Neuronal stem cell (in vitro differentiated cells): Measurements from ENCODE around the gene INKA2.

ENCODE experiments used
- DNase-seq: peaks from one replicate; pipeline ENCODE4 v3.0.0-alpha.2; 2013; ENCODE audit warnings: low spot score
- H2AFZ ChIP-seq: one replicate; pipeline ENCODE4 v1.6.1; 2013; ENCODE audit warnings: mild to moderate bottlenecking, low read length, inconsistent platforms
- H2AK5ac ChIP-seq: 2 replicates; pipeline ENCODE4 v1.6.1; 2013; ENCODE audit warnings: low read depth, mild to moderate bottlenecking, inconsistent platforms, low read length, moderate library complexity, mixed read lengths
- H2BK120ac ChIP-seq: 2 replicates; pipeline ENCODE4 v1.6.1; 2013; ENCODE audit warnings: low read depth, mild to moderate bottlenecking, inconsistent platforms, low read length, moderate library complexity, mixed read lengths
- H2BK12ac ChIP-seq: one replicate; pipeline ENCODE4 v1.6.1; 2013; ENCODE audit warnings: low read length, inconsistent platforms
- H2BK15ac ChIP-seq: 2 replicates; pipeline ENCODE4 v1.6.1; 2013; ENCODE audit warnings: mild to moderate bottlenecking, low read length, inconsistent platforms, mixed read lengths
- H2BK5ac ChIP-seq: one replicate; pipeline ENCODE4 v1.6.1; 2013; ENCODE audit warnings: inconsistent platforms, mild to moderate bottlenecking, low read length, moderate library complexity
- H3K14ac ChIP-seq: one replicate; pipeline ENCODE4 v1.6.1; 2013; ENCODE audit warnings: low read length, inconsistent platforms
- H3K18ac ChIP-seq: 2 replicates; pipeline ENCODE4 v1.6.1; 2013; ENCODE audit warnings: low read length, inconsistent platforms
- H3K23ac ChIP-seq: 2 replicates; pipeline ENCODE4 v1.6.1; 2013; ENCODE audit warnings: low read depth, mild to moderate bottlenecking, mixed read lengths, low read length, inconsistent platforms; ENCODE audit not compliant: poor library complexity
- H3K27ac ChIP-seq: replicated peaks from 3 replicates; pipeline ENCODE4 v1.5.1; 2013; ENCODE audit warnings: low read length, inconsistent platforms
- H3K27me3 ChIP-seq, 3 experiments: 2 replicates each; pipeline ENCODE4 v1.6.1; 2013; ENCODE audit warnings: low read length in 3 of 3, mild to moderate bottlenecking in 2 of 3, inconsistent platforms in 1 of 3, low read depth in 1 of 3, mixed read lengths in 1 of 3, moderate library complexity in 1 of 3; ENCODE audit not compliant: control insufficient read depth in 3 of 3, insufficient read depth in 3 of 3
- H3K36me3 ChIP-seq, 2 donors: replicated peaks in 1 of 2; 2 replicates each; pipeline ENCODE4 v1.6.1; 2013; ENCODE audit warnings: low read length in 2 of 2; ENCODE audit not compliant: control insufficient read depth in 2 of 2, insufficient read depth in 2 of 2
- H3K4ac ChIP-seq: 2 replicates; pipeline ENCODE4 v1.6.1; 2013; ENCODE audit warnings: inconsistent platforms, mild to moderate bottlenecking, low read length, moderate library complexity
- H3K4me1 ChIP-seq, 2 donors: 1 replicate in 1 of 2; 2 replicates in 1 of 2; pipeline ENCODE4 v1.6.1; 2013; ENCODE audit warnings: low read length in 2 of 2, low read depth in 1 of 2; ENCODE audit not compliant: control insufficient read depth in 2 of 2, insufficient read depth in 1 of 2
- H3K4me2 ChIP-seq: one replicate; pipeline ENCODE4 v1.6.1; 2013; ENCODE audit warnings: mild to moderate bottlenecking, low read length, inconsistent platforms; ENCODE audit not compliant: insufficient read depth, poor library complexity, severe bottlenecking
- H3K4me3 ChIP-seq, 2 donors: 2 replicates each; pipeline ENCODE4 v1.5.1; 2013; ENCODE audit warnings: low read length in 2 of 2, mild to moderate bottlenecking in 2 of 2, inconsistent platforms in 1 of 2, moderate library complexity in 1 of 2
- H3K79me1 ChIP-seq: one replicate; pipeline ENCODE4 v1.6.1; 2013; ENCODE audit warnings: low read depth, mild to moderate bottlenecking, inconsistent platforms, low read length, moderate library complexity
- H3K9ac ChIP-seq: one replicate; pipeline ENCODE4 v1.6.1; 2013; ENCODE audit warnings: mild to moderate bottlenecking, low read depth, low read length, inconsistent platforms; ENCODE audit not compliant: poor library complexity
- H3K9me3 ChIP-seq, 2 donors: replicated peaks in 1 of 2; 2 replicates each; pipeline versions ENCODE3 to v1.6.1; 2013; ENCODE audit warnings: low read length in 2 of 2, mild to moderate bottlenecking in 2 of 2, inconsistent platforms in 1 of 2, low read depth in 1 of 2, mixed read lengths in 1 of 2, moderate library complexity in 1 of 2; ENCODE audit not compliant: control insufficient read depth in 2 of 2, insufficient read depth in 1 of 2
- H4K8ac ChIP-seq: one replicate; pipeline ENCODE4 v1.6.1; 2013; ENCODE audit warnings: low read depth, mild to moderate bottlenecking, inconsistent platforms, low read length, moderate library complexity
- H4K91ac ChIP-seq: one replicate; pipeline ENCODE4 v1.6.1; 2013; ENCODE audit warnings: low read length, low read depth, mild to moderate bottlenecking, inconsistent platforms; ENCODE audit not compliant: poor library complexity
- WGBS, 2 donors: extraction: QIAGEN DNeasy Blood & Tissue Kit; methylation state at CpG; one replicate each; pipeline ENCODE4 v1.1.7; 2013; ENCODE audit warnings: missing lambda C conversion rate in 2 of 2, mixed read lengths in 1 of 2; ENCODE audit not compliant: insufficient read length in 2 of 2, insufficient replicate concordance in 1 of 2; ENCODE audit errors: extremely low coverage in 2 of 2; 5-methylcytosine and 5-hydroxymethylcytosine counted together

The INKA2 gene

DNA sequence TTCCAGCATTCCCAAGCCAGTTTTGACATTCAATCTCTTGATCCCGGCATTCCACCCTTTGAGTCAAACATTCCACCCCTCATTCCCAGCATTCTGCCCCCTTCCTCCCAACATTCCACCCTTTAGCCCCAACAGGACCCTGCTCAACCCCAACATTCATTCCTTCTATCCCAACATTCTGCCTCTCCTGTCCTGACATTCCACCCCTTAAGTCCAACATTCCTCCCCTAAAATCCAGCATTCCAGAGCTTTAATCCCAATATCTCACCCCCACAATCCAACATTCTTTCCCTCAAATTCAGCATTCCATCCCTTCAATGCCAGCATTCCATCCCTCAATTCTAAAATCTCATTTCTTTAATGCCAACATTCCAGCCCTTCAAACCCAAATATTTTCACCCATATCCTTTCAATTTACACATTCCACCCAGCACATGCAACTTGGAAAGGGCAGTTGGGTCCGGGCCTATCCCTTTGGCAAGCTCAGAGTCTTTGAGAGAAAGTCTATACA is 39.4 kb upstream of the INKA2 start:
- H4K91ac ChIP-seq, result no peak overlapping the region
- H3K4me2 ChIP-seq, result no peak overlapping the region
- peaks cover 0 to 9% (median 0%) of the 10 kb centered on the region in 3 experiments for H3K27me3 ChIP-seq
- peak overlapping the region; percentile 48 for H3K27ac ChIP-seq
- H3K9me3 ChIP-seq, result no peaks in the 10 kb centered on the region
- H3K4ac ChIP-seq, result no peak overlapping the region
- no peak overlapping the region for H3K4me3 ChIP-seq
- no peak overlapping the region for H3K9ac ChIP-seq
- DNase-seq, result peak; percentile 31
- H3K79me1 ChIP-seq, result no peaks in the 10 kb centered on the region
- H2BK15ac ChIP-seq, result no peak overlapping the region
- no CpG with 5 or more reads among the region's 2 CpGs for WGBS, 2 donors
- H2AFZ ChIP-seq, result no peak overlapping the region
- no peak overlapping the region for H4K8ac ChIP-seq
- no peak overlapping the region for H2BK120ac ChIP-seq
- no peak overlapping the region for H2BK12ac ChIP-seq
- no peaks in the 10 kb centered on the region for H3K36me3 ChIP-seq
- no peak overlapping the region for H2BK5ac ChIP-seq
- no peak overlapping the region for H3K14ac ChIP-seq
- H2AK5ac ChIP-seq, result no peak overlapping the region
- H3K4me1 ChIP-seq, result peaks cover 4 to 7% of the 10 kb centered on the region in 2 donors
- H3K23ac ChIP-seq, result no peak overlapping the region
- no peak overlapping the region for H3K18ac ChIP-seq

GRCh38 chr1:111778066-111778465 is 38.9 kb upstream of the INKA2 start:
- peak overlapping the region; percentile 28 for H2AK5ac ChIP-seq
- H3K4me3 ChIP-seq, result no peak overlapping the region
- no peak overlapping the region for H2BK5ac ChIP-seq
- no peak overlapping the region for H2BK15ac ChIP-seq
- no peak overlapping the region for H3K18ac ChIP-seq
- H3K4ac ChIP-seq, result no peak overlapping the region
- WGBS, 2 donors, result no CpG with 5 or more reads among the region's 6 CpGs
- no peak for DNase-seq
- H3K27me3 ChIP-seq, result peaks cover 0 to 9% (median 0%) of the 10 kb centered on the region in 3 experiments
- no peaks in the 10 kb centered on the region for H3K9me3 ChIP-seq
- no peaks in the 10 kb centered on the region for H3K36me3 ChIP-seq
- H2BK120ac ChIP-seq, result no peak overlapping the region
- no peak overlapping the region for H3K14ac ChIP-seq
- H3K9ac ChIP-seq, result no peak overlapping the region
- H3K23ac ChIP-seq, result no peak overlapping the region
- no peak overlapping the region for H2AFZ ChIP-seq
- H3K4me1 ChIP-seq, result peaks cover 4 to 7% of the 10 kb centered on the region in 2 donors
- H4K8ac ChIP-seq, result no peak overlapping the region
- no peak overlapping the region for H3K4me2 ChIP-seq
- H2BK12ac ChIP-seq, result no peak overlapping the region
- H3K27ac ChIP-seq, result peak overlapping the region; percentile 48
- no peaks in the 10 kb centered on the region for H3K79me1 ChIP-seq
- no peak overlapping the region for H4K91ac ChIP-seq

DNA sequence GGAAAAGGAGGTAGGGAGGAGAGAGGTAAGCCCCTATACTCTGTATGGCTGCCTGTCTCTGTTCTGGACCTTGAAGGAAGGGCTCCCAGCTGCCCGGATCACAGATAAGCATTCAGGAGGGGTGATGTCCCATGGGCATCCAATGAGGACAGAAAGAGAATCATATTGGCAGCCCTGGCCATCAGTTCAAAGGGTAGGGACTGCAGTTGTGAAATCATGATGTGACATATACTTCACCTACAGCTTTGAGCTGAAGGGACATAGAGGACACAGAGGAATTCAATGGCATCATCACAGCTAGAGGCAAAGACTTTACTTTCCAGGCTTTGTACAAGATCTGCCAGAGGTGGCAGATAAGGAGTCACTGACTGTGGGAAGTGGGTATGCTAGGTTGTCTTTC is 38.1 kb upstream of the INKA2 start:
- Histone ChIP-seq H3K9me3 (no peaks in the 10 kb centered on the region), H2BK5ac (no peak overlapping the region), H3K4me2 (no peak overlapping the region), H3K4me3 (no peak overlapping the region), H3K27ac (no peak overlapping the region), H3K14ac (no peak overlapping the region), H2BK15ac (no peak overlapping the region), H3K4ac (no peak overlapping the region), H3K4me1 (peaks cover 4 to 7% of the 10 kb centered on the region in 2 donors), H3K9ac (no peak overlapping the region), H2BK120ac (no peak overlapping the region), H3K23ac (no peak overlapping the region), H3K79me1 (no peaks in the 10 kb centered on the region), H3K18ac (no peak overlapping the region), H4K91ac (no peak overlapping the region), H3K36me3 (no peaks in the 10 kb centered on the region), H2BK12ac (no peak overlapping the region), H2AFZ (no peak overlapping the region), H3K27me3 (peaks cover 0 to 4% (median 0%) of the 10 kb centered on the region in 3 experiments), H2AK5ac (no peak overlapping the region), H4K8ac (no peak overlapping the region)
- DNase-seq, result no peak
- WGBS, 2 donors, result no CpG with 5 or more reads among the region's 1 CpG

- H3K4ac ChIP-seq, result no peak overlapping the region
- H3K4me3 ChIP-seq, result no peak overlapping the region
- no peaks in the 10 kb centered on the region for H3K79me1 ChIP-seq
- H2BK15ac ChIP-seq, result no peak overlapping the region
- H3K36me3 ChIP-seq, result no peaks in the 10 kb centered on the region
- H2BK5ac ChIP-seq, result no peak overlapping the region
- no peak overlapping the region for H2AK5ac ChIP-seq
- peaks cover 0 to 3% (median 0%) of the 10 kb centered on the region in 3 experiments for H3K27me3 ChIP-seq
- H3K4me2 ChIP-seq, result no peak overlapping the region
- H3K9me3 ChIP-seq, result no peaks in the 10 kb centered on the region
- H2BK120ac ChIP-seq, result no peak overlapping the region
- no peak overlapping the region for H3K18ac ChIP-seq
- no peak overlapping the region for H3K27ac ChIP-seq
- no peak overlapping the region for H2BK12ac ChIP-seq
- H3K23ac ChIP-seq, result no peak overlapping the region
- H3K4me1 ChIP-seq, result peaks cover 4 to 7% of the 10 kb centered on the region in 2 donors
- no peak overlapping the region for H3K14ac ChIP-seq
- H4K91ac ChIP-seq, result no peak overlapping the region
- H2AFZ ChIP-seq, result no peak overlapping the region
- no peak for DNase-seq
- no peak overlapping the region for H4K8ac ChIP-seq
- no CpG with 5 or more reads among the region's 8 CpGs for WGBS, 2 donors
- no peak overlapping the region for H3K9ac ChIP-seq
Observed at GRCh38 chr1:111776861-111777260, 37.7 kb upstream of the INKA2 start.
